ENCODE measurements around the gene OPN1MW3. TPM values are rescaled to one million over a fixed set of nuclear protein-coding genes. Genes with fewer than 3 reads are reported as not detected.

The OPN1MW3 gene
- total RNA-seq, 1 donor from 2014 or later: not detected

DNA sequence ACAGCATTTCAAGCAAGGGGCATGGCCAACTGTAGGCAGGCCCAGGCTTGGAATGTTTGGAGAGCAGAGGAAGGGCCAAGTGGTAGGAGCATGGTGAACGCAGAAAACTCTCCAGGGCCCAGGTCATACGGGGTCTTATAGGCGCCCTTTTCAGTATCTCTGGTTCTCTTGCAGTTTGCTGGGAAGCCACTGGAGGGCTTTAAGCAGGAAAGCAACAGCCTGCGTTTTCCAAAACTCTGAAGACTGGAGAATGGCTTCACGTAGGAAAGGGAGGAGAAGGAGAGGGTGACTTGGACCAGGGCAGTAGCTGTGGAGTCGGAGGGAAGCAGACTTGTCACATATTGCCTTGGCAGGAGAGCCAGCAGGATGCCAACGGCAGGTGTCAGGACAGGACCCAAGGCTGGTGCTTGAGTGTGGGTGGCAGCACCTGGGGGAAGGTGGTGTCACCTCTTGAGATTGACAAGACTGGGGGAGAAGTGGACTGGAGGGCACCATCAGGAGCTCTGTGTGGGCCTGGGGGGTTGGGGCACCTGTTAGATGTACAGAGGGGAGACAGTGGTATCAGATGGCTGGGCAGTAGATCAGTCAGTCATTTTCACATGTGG, 60.1 kb downstream of the OPN1MW3 start:
- DNase-seq (no peak), ATAC-seq (ENCODE audit: poor library complexity) (no peak)
- intact Hi-C loops (cut with DNase I): loop anchor here (5.0 kb wide), 1 partner anchor 215 kb away; no protein-coding TSS in a partner anchor

DNA sequence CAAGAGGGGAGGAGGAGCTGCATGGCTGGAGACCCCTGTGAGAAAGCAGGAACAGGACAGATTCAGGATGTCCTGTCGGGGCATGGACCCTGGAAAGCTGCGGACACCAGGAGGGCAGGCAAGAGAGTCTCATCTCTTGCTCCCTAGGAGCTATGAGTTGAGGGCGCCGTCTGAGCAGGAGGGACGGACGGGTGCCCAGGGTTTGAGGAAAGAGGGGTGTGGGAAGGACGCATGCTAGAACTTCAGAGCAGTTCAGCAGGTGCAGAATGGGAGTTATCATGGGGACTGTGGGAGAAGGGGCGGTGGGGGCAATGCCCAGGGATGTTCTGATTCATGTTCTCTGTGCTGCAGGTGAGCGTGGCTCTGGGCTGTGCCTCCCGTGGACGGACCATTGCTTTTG, 63.0 kb downstream of the OPN1MW3 start:
- ATAC-seq (ENCODE audit: poor library complexity): no peak
- no peak for DNase-seq

More for the DNA sequence above, 63.0 kb downstream of the OPN1MW3 start:
- intact Hi-C loops (cut with DNase I): no loop called here

Other genes with a start within 250 kb of the OPN1MW3 start
- gene IRAK1, start 237.7 kb upstream of the OPN1MW3 start, total RNA-seq: 34.2 TPM
- 30.5 TPM for gene MECP2, start 159.9 kb upstream of the OPN1MW3 start, total RNA-seq
- not detected for gene OPN1LW, start 113.3 kb upstream of the OPN1MW3 start, total RNA-seq
- not detected for gene OPN1MW, start 75.0 kb upstream of the OPN1MW3 start, total RNA-seq
- not detected for gene OPN1MW2, start 37.8 kb upstream of the OPN1MW3 start, total RNA-seq
- gene TEX28, start 37.5 kb downstream of the OPN1MW3 start, total RNA-seq: not detected
- 14.0 TPM for gene TKTL1, start 38.2 kb downstream of the OPN1MW3 start, total RNA-seq
- 216 TPM for gene FLNA, start 117.1 kb downstream of the OPN1MW3 start, total RNA-seq
- gene EMD, start 121.7 kb downstream of the OPN1MW3 start, total RNA-seq: 49.2 TPM
- 2,020 TPM for gene RPL10, start 140.8 kb downstream of the OPN1MW3 start, total RNA-seq
- gene DNASE1L1, start 151.7 kb downstream of the OPN1MW3 start, total RNA-seq: 57.7 TPM
- 36.1 TPM for gene TAFAZZIN, start 154.0 kb downstream of the OPN1MW3 start, total RNA-seq
- gene ATP6AP1, start 171.1 kb downstream of the OPN1MW3 start, total RNA-seq: 74.8 TPM
- 70.3 TPM for gene GDI1, start 179.6 kb downstream of the OPN1MW3 start, total RNA-seq
- 45.6 TPM for gene FAM50A, start 186.6 kb downstream of the OPN1MW3 start, total RNA-seq
- 15.0 TPM for gene PLXNA3, start 200.7 kb downstream of the OPN1MW3 start, total RNA-seq
- 18.0 TPM for gene LAGE3, start 221.7 kb downstream of the OPN1MW3 start, total RNA-seq
- gene UBL4A, start 229.0 kb downstream of the OPN1MW3 start, total RNA-seq: 54.7 TPM
- gene SLC10A3, start 233.0 kb downstream of the OPN1MW3 start, total RNA-seq: 11.1 TPM